HuH-7.5 (cell line): ENCODE measurements around the gene KCNJ8.
"Not testable (repeated sequence)": the region's sequence is repeated elsewhere in the genome, so short reads cannot be mapped to it uniquely, and the experiment has no call there.

Experiments used
- DNase-seq: peaks from one replicate; pipeline ENCODE4 v3.0.0; 2011; ENCODE audit warnings: low spot score

Gene KCNJ8

GRCh38 chr12:21786041-21786531 is 11.6 kb upstream of the KCNJ8 start:
- DNase-seq = no peak

DNA sequence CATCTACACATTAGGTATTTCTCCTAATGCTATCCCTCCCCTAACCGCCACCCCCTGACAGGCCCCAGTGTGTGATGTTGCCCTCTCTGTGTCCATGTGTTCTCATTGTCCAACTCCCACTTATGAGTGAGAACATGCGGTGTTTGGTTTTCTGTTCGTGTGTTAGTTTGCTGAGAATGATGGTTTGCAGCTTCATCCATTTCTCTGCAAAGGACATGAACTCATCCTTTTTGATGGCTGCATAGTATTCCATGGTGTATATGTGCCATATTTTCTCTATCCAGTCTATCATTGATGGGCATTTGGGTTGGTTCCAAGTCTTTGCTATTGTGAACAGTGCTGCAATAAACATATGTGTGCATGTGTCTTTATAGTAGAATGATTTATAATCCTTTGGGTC is 8.2 kb upstream of the KCNJ8 start:
- not testable (repeated sequence) for DNase-seq

DNA sequence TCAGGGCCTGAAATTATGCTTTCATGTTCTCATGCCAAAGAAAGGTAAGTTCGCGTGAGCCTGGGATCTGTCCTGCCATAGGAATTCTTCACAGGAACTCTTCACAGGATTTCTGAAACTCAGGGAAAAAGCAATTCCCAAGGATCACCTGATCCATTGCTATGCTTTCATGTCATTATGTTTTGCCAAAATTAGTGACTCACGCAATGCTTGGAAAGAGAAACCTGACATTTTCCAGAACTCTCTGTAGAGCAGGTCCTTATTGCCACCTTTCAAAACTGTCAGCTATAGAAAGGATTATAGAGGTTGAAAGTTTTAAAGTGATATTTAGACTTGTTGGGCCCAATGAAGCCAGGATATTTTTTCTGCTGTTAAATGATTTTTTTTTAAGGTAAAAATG is 6.3 kb upstream of the KCNJ8 start:
- no peak for DNase-seq

GRCh38 chr12:21776175-21776574 is 1.7 kb upstream of the KCNJ8 start:
- no peak for DNase-seq

GRCh38 chr12:21775133-21775820 is 771 bp upstream of the KCNJ8 start:
- DNase-seq = no peak

DNA sequence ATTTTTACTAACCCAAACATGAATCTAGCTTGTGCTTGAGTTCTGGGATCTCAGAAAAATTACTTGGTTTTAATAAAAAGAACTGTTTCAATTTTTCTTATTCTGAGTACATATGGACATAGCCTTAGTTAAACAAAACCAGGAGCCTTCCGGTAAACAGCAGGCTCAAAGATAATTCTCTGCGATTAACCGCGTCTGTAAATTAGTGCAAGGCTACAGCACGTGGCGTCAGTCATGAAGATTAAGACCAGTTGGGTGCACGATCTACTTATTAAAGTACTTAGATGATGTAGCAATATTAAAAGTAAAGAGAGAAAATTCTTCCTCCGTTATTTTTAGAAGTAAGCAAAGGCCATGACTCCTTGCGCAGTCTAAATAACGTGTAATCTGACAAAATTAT is 700 bp downstream of the KCNJ8 start:
- no peak for DNase-seq

DNA sequence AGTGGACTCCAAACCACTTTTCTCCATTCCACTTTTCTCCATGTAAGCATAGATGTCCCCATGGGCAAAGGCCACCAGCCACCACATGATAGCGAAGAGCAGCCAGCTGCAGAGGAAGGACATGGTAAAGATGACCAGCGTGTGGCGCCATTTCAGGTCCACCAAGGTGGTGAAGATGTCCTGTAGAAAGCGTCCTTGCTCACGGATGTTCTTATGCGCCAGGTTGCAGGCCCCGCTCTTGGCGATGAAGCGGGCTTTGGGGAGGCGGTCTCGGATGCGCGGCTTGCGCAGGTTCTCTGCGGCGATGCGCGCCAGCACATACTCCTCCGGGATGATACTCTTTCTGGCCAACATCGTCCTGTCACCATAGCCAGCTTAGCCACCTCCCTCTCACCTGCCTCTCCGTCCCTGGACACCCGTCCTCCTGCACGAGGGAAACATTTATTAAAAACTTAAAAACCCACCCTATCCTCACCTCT is 1.2 kb downstream of the KCNJ8 start:
- DNase-seq = peak; percentile 49

DNA sequence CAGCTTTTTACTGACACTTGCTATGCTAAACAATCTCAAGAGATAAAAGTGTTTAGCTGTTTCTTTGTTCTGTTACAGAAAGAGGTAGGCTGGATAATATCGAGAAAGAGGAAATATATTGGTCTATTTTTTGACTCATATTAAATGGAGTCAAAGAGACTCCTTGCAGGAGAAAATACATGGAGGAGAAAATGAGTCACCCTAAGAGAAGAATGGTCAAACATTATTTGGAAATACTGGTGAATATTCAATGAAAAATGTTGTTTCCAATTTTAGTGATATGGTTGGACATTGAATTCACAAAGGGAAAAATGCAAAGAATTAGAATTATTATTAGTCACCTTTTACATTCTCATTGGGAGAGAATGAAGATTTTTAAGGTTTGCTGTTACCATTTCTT is 3.2 kb downstream of the KCNJ8 start:
- no peak for DNase-seq

GRCh38 chr12:21769307-21769706 is 5.2 kb downstream of the KCNJ8 start:
- DNase-seq = no peak

GRCh38 chr12:21766403-21766802 is 8.1 kb downstream of the KCNJ8 start:
- no peak for DNase-seq

- no peak for DNase-seq
Measured at GRCh38 chr12:21764950-21765349, 9.6 kb downstream of the KCNJ8 start.

DNA sequence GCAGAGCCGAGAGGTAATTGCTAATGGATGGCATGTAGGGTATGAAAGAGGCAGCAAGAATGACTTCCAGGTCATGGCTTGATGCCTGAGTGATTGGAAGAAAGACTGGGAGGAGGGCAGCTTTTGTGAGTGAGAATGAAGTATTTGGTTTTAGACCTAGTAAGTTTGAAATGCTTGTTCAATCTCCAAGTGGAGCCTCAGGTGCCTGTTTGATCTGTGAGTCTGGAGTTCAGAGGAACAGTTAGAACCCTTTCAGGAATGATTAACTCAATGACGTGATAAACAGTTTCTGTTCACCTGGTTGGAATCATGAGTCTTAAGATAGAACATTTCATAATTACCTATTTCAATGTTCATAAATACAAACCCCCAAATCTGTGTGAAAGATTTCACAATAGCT is 10.4 kb downstream of the KCNJ8 start:
- DNase-seq = no peak

DNA sequence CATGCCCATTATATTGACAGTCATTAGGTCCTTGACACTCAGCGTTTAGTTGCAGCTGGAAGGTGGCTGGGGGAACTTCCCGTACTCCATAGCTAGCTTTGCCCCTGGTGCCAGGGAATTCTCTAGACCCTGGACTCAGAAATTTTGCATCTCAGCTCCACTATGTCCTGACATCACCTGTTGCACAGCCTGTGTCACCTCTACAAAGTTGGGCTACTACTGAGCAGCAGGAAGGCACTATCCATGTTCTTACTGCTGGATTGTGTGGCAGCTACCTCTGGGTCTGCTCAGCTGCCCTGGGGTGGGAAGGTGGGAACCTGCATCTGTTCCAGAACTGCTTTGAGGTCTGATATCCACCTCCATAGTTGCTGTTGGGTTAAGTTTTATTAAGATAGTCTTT is 11.0 kb downstream of the KCNJ8 start:
- DNase-seq = no peak

DNA sequence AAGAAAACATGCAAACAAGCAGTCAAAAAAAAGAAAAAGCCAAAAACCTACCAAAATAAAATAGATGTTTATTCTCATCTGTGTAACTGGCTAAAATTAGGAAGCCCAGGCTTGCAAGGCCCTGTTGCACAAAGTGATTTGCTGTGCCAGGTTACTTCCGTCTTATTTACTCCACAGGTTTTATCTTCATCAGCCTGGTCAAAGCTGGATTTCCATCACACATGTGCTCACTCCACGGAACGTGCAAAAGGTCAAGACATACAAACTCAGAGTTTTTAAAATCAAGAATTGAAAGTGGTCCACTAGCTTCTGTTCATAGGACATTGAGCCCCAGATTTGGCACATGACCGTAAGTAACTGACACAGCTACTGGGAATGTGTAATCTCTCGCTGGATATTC is 14.8 kb downstream of the KCNJ8 start:
- no peak for DNase-seq

- no peak for DNase-seq
Measured at GRCh38 chr12:21757735-21758134, 16.8 kb downstream of the KCNJ8 start.

DNA sequence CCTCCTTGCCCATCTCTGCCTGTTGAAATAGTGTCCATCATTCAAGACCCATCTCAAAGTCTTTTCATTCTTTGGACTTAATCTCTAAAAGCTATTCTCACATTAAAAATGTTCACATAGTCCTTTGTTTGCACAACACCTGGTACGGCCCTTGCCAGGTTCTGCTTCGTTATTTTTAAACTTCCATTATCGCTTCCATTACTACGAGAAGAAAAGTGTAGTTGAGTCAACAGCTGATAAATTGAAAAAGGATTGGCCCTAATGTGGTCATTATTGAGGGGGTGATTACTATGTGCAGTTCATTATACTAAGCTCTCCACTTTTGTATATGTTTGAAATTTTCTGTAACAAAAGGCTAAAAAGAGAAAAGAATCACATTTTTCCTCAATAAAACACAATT is 17.8 kb downstream of the KCNJ8 start:
- DNase-seq = no peak

DNA sequence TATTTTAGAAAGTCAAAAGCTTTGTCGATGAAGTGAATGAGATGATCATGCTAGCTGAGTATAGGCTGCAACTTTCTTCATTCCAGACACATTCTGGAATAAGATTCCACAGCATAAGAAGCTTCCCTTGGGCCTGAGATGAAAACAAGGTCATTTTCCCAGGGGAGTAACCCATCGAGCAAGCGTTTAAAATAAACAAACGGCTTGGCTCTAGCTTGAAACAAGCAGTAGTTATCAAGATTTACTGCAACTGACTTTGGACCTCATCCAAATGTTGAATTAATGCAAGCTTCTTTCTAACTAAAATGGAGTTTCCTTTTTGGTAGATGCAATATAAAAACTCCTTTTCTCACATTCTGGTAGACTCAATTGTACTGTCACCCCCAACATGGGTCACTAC is 23.0 kb downstream of the KCNJ8 start:
- DNase-seq = no peak

DNA sequence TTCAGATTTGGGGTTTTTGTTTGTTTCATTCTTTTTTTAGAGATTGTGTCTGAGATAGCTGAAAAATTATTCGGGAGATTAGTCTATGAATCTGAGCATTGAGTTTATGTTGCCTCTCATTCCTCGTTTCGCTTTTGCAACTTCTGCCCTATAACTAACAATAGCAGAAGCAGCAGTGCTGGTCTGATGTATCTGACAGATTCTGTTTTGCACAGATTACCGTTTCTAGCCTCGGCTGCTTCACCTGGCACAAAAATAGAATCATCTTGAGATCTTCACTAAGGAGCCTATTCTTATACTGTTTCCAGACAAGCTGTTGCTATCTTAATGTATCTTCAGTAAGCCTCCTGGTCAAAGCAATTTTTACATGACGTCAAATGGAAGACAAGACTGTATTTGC is 29.2 kb downstream of the KCNJ8 start:
- no peak for DNase-seq

GRCh38 chr12:21731144-21731543 is 43.4 kb downstream of the KCNJ8 start:
- no peak for DNase-seq

DNA sequence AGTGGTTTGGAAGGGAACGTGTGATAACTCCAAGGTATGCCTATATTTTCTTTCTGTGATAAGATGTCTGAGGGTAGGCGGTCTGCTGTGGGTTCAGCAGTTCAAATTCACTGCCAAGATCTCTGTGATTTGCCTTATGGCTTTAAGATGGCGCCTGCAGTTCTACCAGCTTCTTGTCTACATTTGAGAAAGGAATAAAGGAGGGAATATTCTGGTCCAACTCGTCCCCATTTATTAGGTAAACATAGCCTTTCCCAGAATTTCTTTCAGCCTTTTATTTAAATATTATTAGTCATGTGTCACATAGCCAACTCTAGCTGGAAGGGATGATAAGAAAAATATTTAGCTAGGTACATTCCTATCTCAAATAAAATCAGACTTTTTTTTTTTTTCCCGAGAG is 48.8 kb downstream of the KCNJ8 start:
- DNase-seq = no peak

DNA sequence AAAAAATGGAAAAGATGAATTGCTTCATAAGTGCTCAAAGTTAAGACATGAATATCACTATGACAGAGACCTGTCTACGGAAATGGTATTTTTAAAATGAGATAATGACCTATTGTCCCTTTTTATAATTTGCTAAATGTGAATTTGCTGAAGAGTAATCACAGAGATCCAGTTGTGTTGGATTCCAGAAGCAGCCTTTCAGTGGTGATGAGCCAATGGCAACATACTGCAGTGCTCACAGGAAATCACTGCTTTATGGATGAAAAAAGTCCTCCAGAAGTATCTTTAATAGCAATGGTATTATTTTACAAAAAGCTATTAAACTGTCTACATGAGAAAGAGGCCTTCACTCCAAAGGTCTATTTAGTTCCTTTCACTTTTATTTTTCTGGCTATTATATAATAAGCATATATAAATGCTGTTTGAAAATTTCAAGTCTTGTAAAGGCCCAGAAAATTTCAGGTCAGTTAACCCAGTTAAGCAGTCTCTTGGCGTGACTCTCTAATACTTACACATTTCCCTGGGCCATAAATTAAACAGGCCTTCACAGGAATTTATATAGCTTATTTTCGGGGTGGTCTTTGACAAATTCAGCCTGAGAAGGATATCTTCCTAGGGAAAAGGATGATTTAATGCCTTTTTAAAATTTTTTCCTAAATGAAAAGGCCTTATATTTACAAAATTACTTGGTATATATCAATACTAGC is 55.4 kb downstream of the KCNJ8 start:
- DNase-seq = no peak

DNA sequence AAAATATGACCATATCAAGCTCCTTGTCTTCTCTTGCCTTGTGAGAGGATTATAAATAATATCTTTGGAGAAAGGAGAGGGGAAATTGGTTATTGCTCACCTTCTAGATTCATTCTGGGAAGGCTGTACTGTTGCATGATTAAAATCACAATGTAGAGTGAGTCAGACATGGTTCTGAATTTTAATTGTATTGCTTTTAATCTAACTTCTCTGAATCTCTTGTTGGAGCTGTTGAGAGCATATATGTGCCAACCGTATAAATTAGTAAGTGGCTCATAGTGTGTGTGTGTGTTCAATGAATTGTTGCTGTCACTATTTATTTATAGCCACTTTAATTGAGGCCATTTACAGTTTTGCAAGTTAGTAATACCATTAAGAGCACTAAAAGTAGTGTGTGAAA is 56.1 kb downstream of the KCNJ8 start:
- no peak for DNase-seq

DNA sequence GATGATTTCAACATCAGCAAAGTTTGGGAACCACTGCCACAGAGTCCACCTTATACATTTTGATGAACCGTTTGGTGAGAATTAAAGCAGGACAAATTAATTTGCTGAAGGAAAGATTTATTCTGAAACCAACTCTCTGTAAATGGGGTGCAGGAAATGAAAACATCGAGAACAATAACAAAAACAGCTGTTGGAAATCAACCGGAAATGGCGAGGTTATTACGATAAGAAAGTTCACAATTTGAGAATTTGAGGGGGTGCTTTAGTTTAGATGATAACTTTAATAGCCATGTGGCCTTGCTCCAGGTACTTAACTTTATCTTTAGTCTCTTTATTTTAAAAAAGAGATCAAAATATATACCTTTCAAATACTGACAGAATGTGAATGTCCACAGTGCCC is 56.7 kb downstream of the KCNJ8 start:
- no peak for DNase-seq

GRCh38 chr12:21715386-21715785 is 59.1 kb downstream of the KCNJ8 start:
- no peak for DNase-seq
